Activated CD8-positive, alpha-beta T cell treated with anti-CD3 and anti-CD28 coated beads, Interleukin-2, amount 10 ng/mL, durations not matched to agents 7 days and 5 days (primary cell): Measurements from ENCODE around the gene ERC2. TPM values are rescaled to one million over a fixed set of nuclear protein-coding genes. Genes with fewer than 3 reads are reported as not detected.

Experiments
- ATAC-seq: fragments of 150-1000 bp; cut with Tn5 transposase; one replicate; pipeline ENCODE4 v1.10.0; 2021; ENCODE audit warnings: moderate library complexity
- CTCF ChIA-PET: fragments of 350-600 bp; sonication (Branson Sonifier 250); formaldehyde crosslinking; loops from one replicate; lab custom pipeline; 2021; ENCODE audit warnings: antibody characterized with exemption; lab: Charles Lee
- POLR2A ChIA-PET: fragments of 350-600 bp; sonication (Branson Sonifier 250); formaldehyde crosslinking; loops from one replicate; lab custom pipeline; 2021; ENCODE audit warnings: antibody characterized with exemption; lab: Charles Lee
- DNase-seq: peaks from one replicate; pipeline ENCODE4 v3.0.0-alpha.2; 2020
- H3K27ac Mint-ChIP-seq: one replicate; pipeline ENCODE4 v1.8.0; 2021; ENCODE audit warnings: mild to moderate bottlenecking, mixed read lengths
- H3K27me3 Mint-ChIP-seq: one replicate; pipeline ENCODE4 v1.8.0; 2021; ENCODE audit warnings: low read depth, mixed read lengths
- H3K36me3 Mint-ChIP-seq: one replicate; pipeline ENCODE4 v1.8.0; 2021; ENCODE audit warnings: low read depth, mixed read lengths
- H3K4me1 Mint-ChIP-seq: one replicate; pipeline ENCODE4 v1.8.0; 2021; ENCODE audit warnings: low read depth, mixed read lengths
- H3K4me3 Mint-ChIP-seq: one replicate; pipeline ENCODE4 v1.8.0; 2021; ENCODE audit warnings: mild to moderate bottlenecking, mixed read lengths
- H3K9me3 Mint-ChIP-seq: one replicate; pipeline ENCODE4 v1.8.0; 2022; ENCODE audit warnings: mixed read lengths; ENCODE audit not compliant: insufficient read depth
- total RNA-seq, 2 experiments: library from RNA; stranded (reverse); gene quantifications; one replicate each; pipeline ENCODE4 v1.2.3, GENCODE V29; 2021

ERC2 gene
- total RNA-seq, 2 experiments from 2014 or later: not detected

- POLR2A ChIA-PET: no interaction called here
- Mint-ChIP-seq H3K9me3 (no peaks in the 10 kb centered on the region), H3K27me3 (peaks cover 2% of the 10 kb centered on the region), H3K36me3 (no peaks in the 10 kb centered on the region), H3K4me1 (no peaks in the 10 kb centered on the region), H3K27ac (no peak overlapping the region), H3K4me3 (no peak overlapping the region)
- no peak for ATAC-seq
- DNase-seq: no peak
- CTCF ChIA-PET: interaction anchor here (0.6 kb wide), 1 partner anchor 943 kb away, joined by 3 read pairs; no protein-coding TSS in a partner anchor
Measured at GRCh38 chr3:56389183-56389830, 79.0 kb downstream of the ERC2 start.

GRCh38 chr3:56383092-56383491, 85.2 kb downstream of the ERC2 start:
- ChIA-PET CTCF (no interaction called here), POLR2A (no interaction called here)
- no peaks in the 10 kb centered on the region for H3K4me1 Mint-ChIP-seq
- H3K4me3 Mint-ChIP-seq: no peak overlapping the region
- H3K27me3 Mint-ChIP-seq: peaks cover 2% of the 10 kb centered on the region
- no peak for DNase-seq
- no peak for ATAC-seq
- H3K9me3 Mint-ChIP-seq: no peaks in the 10 kb centered on the region
- H3K27ac Mint-ChIP-seq: no peak overlapping the region
- H3K36me3 Mint-ChIP-seq: no peaks in the 10 kb centered on the region

- Mint-ChIP-seq H3K4me3 (no peak overlapping the region), H3K9me3 (peaks cover 6% of the 10 kb centered on the region), H3K27me3 (no peaks in the 10 kb centered on the region), H3K4me1 (no peaks in the 10 kb centered on the region), H3K36me3 (no peaks in the 10 kb centered on the region), H3K27ac (no peak overlapping the region)
- ATAC-seq (no peak), DNase-seq (no peak)
- POLR2A ChIA-PET: no interaction called here
- CTCF ChIA-PET: interaction anchor here (1.0 kb wide), 1 partner anchor 33 kb away, joined by 3 read pairs; no protein-coding TSS in a partner anchor
Measured at GRCh38 chr3:56379723-56380287, 88.5 kb downstream of the ERC2 start.

- CTCF ChIA-PET: no interaction called here
- Mint-ChIP-seq H3K27ac (no peak overlapping the region), H3K4me3 (no peak overlapping the region), H3K4me1 (no peaks in the 10 kb centered on the region), H3K36me3 (no peaks in the 10 kb centered on the region), H3K27me3 (no peaks in the 10 kb centered on the region), H3K9me3 (peaks cover 6% of the 10 kb centered on the region)
- DNase-seq (no peak), ATAC-seq (no peak)
- POLR2A ChIA-PET: no interaction called here
Measured at GRCh38 chr3:56375654-56376053, 92.6 kb downstream of the ERC2 start.

- no peaks in the 10 kb centered on the region for H3K36me3 Mint-ChIP-seq
- H3K27me3 Mint-ChIP-seq: peaks cover 2% of the 10 kb centered on the region
- no peaks in the 10 kb centered on the region for H3K4me1 Mint-ChIP-seq
- CTCF ChIA-PET: no interaction called here
- H3K9me3 Mint-ChIP-seq: peaks cover 6% of the 10 kb centered on the region
- DNase-seq: no peak
- no peak overlapping the region for H3K4me3 Mint-ChIP-seq
- no peak overlapping the region for H3K27ac Mint-ChIP-seq
- ATAC-seq: no peak
- POLR2A ChIA-PET: no interaction called here
Measured at GRCh38 chr3:56373386-56373785, 94.9 kb downstream of the ERC2 start.

GRCh38 chr3:56370991-56371775, 97.1 kb downstream of the ERC2 start:
- no peak overlapping the region for H3K27ac Mint-ChIP-seq
- H3K9me3 Mint-ChIP-seq: no peaks in the 10 kb centered on the region
- peaks cover 5% of the 10 kb centered on the region for H3K27me3 Mint-ChIP-seq
- DNase-seq: no peak
- no peak for ATAC-seq
- ChIA-PET CTCF (no interaction called here), POLR2A (no interaction called here)
- H3K4me3 Mint-ChIP-seq: no peak overlapping the region
- H3K4me1 Mint-ChIP-seq: no peaks in the 10 kb centered on the region
- no peaks in the 10 kb centered on the region for H3K36me3 Mint-ChIP-seq

- H3K27ac Mint-ChIP-seq: no peak overlapping the region
- no peaks in the 10 kb centered on the region for H3K36me3 Mint-ChIP-seq
- DNase-seq (no peak), ATAC-seq (no peak)
- POLR2A ChIA-PET: no interaction called here
- H3K9me3 Mint-ChIP-seq: no peaks in the 10 kb centered on the region
- H3K27me3 Mint-ChIP-seq: peaks cover 10% of the 10 kb centered on the region
- no peaks in the 10 kb centered on the region for H3K4me1 Mint-ChIP-seq
- no peak overlapping the region for H3K4me3 Mint-ChIP-seq
- CTCF ChIA-PET: no interaction called here
Measured at GRCh38 chr3:56369914-56370313, 98.4 kb downstream of the ERC2 start.

GRCh38 chr3:56368846-56369245, 99.4 kb downstream of the ERC2 start:
- ATAC-seq (no peak), DNase-seq (no peak)
- Mint-ChIP-seq H3K9me3 (no peaks in the 10 kb centered on the region), H3K4me3 (no peak overlapping the region), H3K4me1 (no peaks in the 10 kb centered on the region), H3K27ac (no peak overlapping the region), H3K36me3 (no peaks in the 10 kb centered on the region), H3K27me3 (peaks cover 12% of the 10 kb centered on the region)
- ChIA-PET POLR2A (no interaction called here), CTCF (no interaction called here)

- no peak overlapping the region for H3K27ac Mint-ChIP-seq
- H3K9me3 Mint-ChIP-seq: no peaks in the 10 kb centered on the region
- H3K27me3 Mint-ChIP-seq: peaks cover 16% of the 10 kb centered on the region
- POLR2A ChIA-PET: no interaction called here
- no peaks in the 10 kb centered on the region for H3K4me1 Mint-ChIP-seq
- CTCF ChIA-PET: interaction anchor here (0.6 kb wide), 1 partner anchor 66 kb away, joined by 3 read pairs; no protein-coding TSS in a partner anchor
- no peaks in the 10 kb centered on the region for H3K36me3 Mint-ChIP-seq
- ATAC-seq: no peak
- no peak for DNase-seq
- no peak overlapping the region for H3K4me3 Mint-ChIP-seq
Measured at GRCh38 chr3:56366641-56367162, 101.6 kb downstream of the ERC2 start.

GRCh38 chr3:56365905-56366640, 102.2 kb downstream of the ERC2 start:
- ChIA-PET CTCF (interaction anchor here (0.6 kb wide), 1 partner anchor 67 kb away, joined by 3 read pairs; no protein-coding TSS in a partner anchor), POLR2A (no interaction called here)
- Mint-ChIP-seq H3K27ac (no peak overlapping the region), H3K4me3 (no peak overlapping the region), H3K9me3 (no peaks in the 10 kb centered on the region), H3K27me3 (peaks cover 16% of the 10 kb centered on the region), H3K4me1 (no peaks in the 10 kb centered on the region), H3K36me3 (no peaks in the 10 kb centered on the region)
- no peak for DNase-seq
- ATAC-seq: no peak

GRCh38 chr3:56364665-56365064, 103.6 kb downstream of the ERC2 start:
- DNase-seq (no peak), ATAC-seq (no peak)
- POLR2A ChIA-PET: no interaction called here
- CTCF ChIA-PET: interaction anchor here (1.4 kb wide), 1 partner anchor 17 kb away, joined by 3 read pairs; no protein-coding TSS in a partner anchor
- no peak overlapping the region for H3K4me3 Mint-ChIP-seq
- no peaks in the 10 kb centered on the region for H3K4me1 Mint-ChIP-seq
- no peaks in the 10 kb centered on the region for H3K9me3 Mint-ChIP-seq
- H3K36me3 Mint-ChIP-seq: no peaks in the 10 kb centered on the region
- peaks cover 14% of the 10 kb centered on the region for H3K27me3 Mint-ChIP-seq
- H3K27ac Mint-ChIP-seq: no peak overlapping the region
